ENCODE measurements around the gene HDHD2.
A peak's percentile ranks its signal among the peaks of the same experiment; 100 is the strongest.

HDHD2 gene

DNA sequence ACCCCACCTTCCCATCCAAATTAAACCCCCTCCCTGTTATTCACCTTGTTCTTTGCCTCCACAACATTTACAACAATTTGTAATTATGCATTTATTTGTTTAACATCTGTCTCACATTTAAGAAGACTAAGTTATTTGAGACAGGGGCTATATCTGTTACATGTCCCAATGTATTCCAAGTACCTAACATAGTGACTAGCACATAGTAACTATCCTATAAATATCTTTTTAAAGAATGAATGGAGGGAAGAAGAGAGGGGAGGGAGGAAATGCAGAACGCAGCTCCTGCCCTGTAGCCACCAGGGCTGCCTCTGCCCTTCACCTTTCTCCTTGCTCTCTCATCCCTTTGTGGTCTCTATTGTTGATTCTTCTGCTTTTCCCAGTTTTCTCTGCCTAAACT, 40.6 kb downstream of the HDHD2 start:
- no peaks in the 10 kb centered on the region for H3K36me3 ChIP-seq (ENCODE audit: control insufficient read depth, insufficient read depth, low read length)
- WGBS (ENCODE audit: insufficient coverage, insufficient read length): no CpG with 5 or more reads among the region's 1 CpG
- H3K27ac ChIP-seq (ENCODE audit: low read length): no peak overlapping the region

GRCh38 chr18:47108998-47109405, 41.3 kb downstream of the HDHD2 start:
- H3K27ac ChIP-seq (ENCODE audit: low read length): no peak overlapping the region
- H3K4me3 ChIP-seq (ENCODE audit: low read length): no peak overlapping the region
- no peak for DNase-seq (ENCODE audit: low read depth, low spot score)
- H3K9me3 ChIP-seq (ENCODE audit: control insufficient read depth, insufficient read depth, low read length): no peaks in the 10 kb centered on the region
- no peaks in the 10 kb centered on the region for H3K27me3 ChIP-seq (ENCODE audit: control insufficient read depth, insufficient read depth, low read length)
- no CpG with 5 or more reads among the region's 7 CpGs for WGBS (ENCODE audit: insufficient coverage, insufficient read length)
- no peaks in the 10 kb centered on the region for H3K4me1 ChIP-seq (ENCODE audit: control insufficient read depth, insufficient read depth, low read length)
- no peaks in the 10 kb centered on the region for H3K36me3 ChIP-seq (ENCODE audit: control insufficient read depth, insufficient read depth, low read length)

More for the DNA sequence above, 40.6 kb downstream of the HDHD2 start:
- Histone ChIP-seq H3K4me1 (ENCODE audit: control insufficient read depth, insufficient read depth, low read length) (no peaks in the 10 kb centered on the region; the same call in 1 of the 2 replicates), H3K27me3 (ENCODE audit: control insufficient read depth, insufficient read depth, low read length) (no peaks in the 10 kb centered on the region), H3K9me3 (ENCODE audit: control insufficient read depth, insufficient read depth, low read length) (no peaks in the 10 kb centered on the region), H3K4me3 (ENCODE audit: low read length) (no peak overlapping the region)
- no peak for DNase-seq (ENCODE audit: low read depth, low spot score)

DNA sequence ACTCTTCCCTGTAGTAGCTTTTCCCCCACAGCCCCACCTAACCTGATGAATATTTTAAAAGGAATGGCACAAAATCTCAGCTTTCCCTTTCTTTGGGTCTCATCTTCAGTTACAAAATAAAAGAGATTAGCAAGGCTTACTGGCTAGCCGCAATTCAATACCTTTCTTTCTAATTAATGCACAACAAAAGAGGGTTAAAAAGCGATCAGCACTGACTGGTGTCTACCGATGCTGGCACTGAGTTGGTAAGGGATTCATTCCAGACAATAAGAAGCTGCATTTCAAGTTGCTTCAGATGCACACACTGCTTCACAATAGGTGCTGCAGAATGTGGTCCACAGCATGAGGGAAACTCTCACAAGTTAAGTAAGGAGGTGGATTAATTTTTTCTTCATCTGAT, 41.9 kb downstream of the HDHD2 start:
- H3K36me3 ChIP-seq (ENCODE audit: control insufficient read depth, insufficient read depth, low read length): no peaks in the 10 kb centered on the region
- H3K27me3 ChIP-seq (ENCODE audit: control insufficient read depth, insufficient read depth, low read length): no peaks in the 10 kb centered on the region
- no peak overlapping the region for H3K4me3 ChIP-seq (ENCODE audit: low read length)
- no CpG with 5 or more reads among the region's 3 CpGs for WGBS (ENCODE audit: insufficient coverage, insufficient read length)
- DNase-seq (ENCODE audit: low read depth, low spot score): no peak
- no peak overlapping the region for H3K27ac ChIP-seq (ENCODE audit: low read length)
- no peaks in the 10 kb centered on the region for H3K9me3 ChIP-seq (ENCODE audit: control insufficient read depth, insufficient read depth, low read length)
- no peaks in the 10 kb centered on the region for H3K4me1 ChIP-seq (ENCODE audit: control insufficient read depth, insufficient read depth, low read length)

DNA sequence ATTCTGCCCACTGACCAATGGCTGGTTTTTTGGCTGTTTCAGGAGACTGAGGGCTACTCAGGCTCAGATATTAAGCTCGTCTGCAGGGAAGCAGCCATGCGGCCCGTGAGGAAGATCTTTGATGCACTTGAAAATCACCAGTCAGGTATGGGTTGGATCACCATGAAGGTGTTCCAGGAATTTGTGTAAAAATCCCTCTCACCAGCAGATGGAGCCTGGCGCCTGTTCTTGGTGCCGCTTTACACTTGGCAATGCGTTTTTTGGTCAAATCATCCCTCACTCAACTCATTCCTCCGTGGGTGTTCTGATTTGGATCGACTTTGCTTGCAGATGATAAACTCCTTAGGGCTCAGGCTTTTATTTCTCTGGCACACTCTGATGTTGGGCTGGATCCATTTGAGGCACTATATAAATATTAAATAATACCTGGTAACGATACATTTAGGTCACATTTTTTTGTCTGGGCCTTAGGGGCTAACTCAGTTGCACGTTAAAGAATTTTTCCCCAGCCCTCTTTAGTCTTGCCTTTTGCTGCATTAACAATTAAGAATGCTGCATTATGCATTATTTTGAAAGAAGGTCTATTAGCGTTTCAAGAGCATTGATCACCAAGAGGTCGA, 50.0 kb downstream of the HDHD2 start:
- Histone ChIP-seq H3K27me3 (ENCODE audit: control insufficient read depth, insufficient read depth, low read length) (no peaks in the 10 kb centered on the region), H3K36me3 (ENCODE audit: control insufficient read depth, insufficient read depth, low read length) (no peaks in the 10 kb centered on the region), H3K9me3 (ENCODE audit: control insufficient read depth, insufficient read depth, low read length) (no peaks in the 10 kb centered on the region), H3K4me3 (ENCODE audit: low read length) (no peak overlapping the region), H3K27ac (ENCODE audit: low read length) (no peak overlapping the region), H3K4me1 (ENCODE audit: control insufficient read depth, insufficient read depth, low read length) (no peaks in the 10 kb centered on the region)
- DNase-seq (ENCODE audit: low read depth, low spot score): peak; percentile 45
- WGBS (ENCODE audit: insufficient coverage, insufficient read length): no CpG with 5 or more reads among the region's 12 CpGs

DNA sequence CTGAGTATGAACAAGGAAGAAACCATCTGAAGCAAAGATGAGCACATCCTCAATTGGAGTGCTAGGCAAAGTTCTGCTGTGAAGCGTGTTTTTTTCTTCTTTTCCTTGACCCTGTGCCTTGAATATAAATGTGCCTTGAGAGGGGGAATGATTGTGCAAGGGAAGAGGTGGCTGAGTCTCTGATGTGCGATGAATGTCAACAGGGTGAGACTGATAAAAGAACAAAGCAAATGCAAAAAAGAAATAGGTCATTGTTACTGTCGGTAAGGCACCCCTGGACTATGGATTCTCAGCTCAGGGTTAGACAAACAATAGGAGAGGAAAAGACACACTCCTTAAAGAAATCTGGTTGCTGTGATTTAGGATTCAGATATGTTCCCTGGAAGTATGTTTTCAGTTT, 54.5 kb downstream of the HDHD2 start:
- Histone ChIP-seq H3K27ac (ENCODE audit: low read length) (no peak overlapping the region), H3K9me3 (ENCODE audit: control insufficient read depth, insufficient read depth, low read length) (no peaks in the 10 kb centered on the region), H3K4me1 (ENCODE audit: control insufficient read depth, insufficient read depth, low read length) (no peaks in the 10 kb centered on the region), H3K27me3 (ENCODE audit: control insufficient read depth, insufficient read depth, low read length) (no peaks in the 10 kb centered on the region), H3K4me3 (ENCODE audit: low read length) (no peak overlapping the region), H3K36me3 (ENCODE audit: control insufficient read depth, insufficient read depth, low read length) (no peaks in the 10 kb centered on the region)
- WGBS (ENCODE audit: insufficient coverage, insufficient read length): no CpG with 5 or more reads among the region's 3 CpGs
- DNase-seq (ENCODE audit: low read depth, low spot score): no peak

GRCh38 chr18:47087676-47088075, 62.6 kb downstream of the HDHD2 start:
- Histone ChIP-seq H3K36me3 (ENCODE audit: control insufficient read depth, insufficient read depth, low read length) (no peaks in the 10 kb centered on the region), H3K27ac (ENCODE audit: low read length) (no peak overlapping the region), H3K4me3 (ENCODE audit: low read length) (no peak overlapping the region), H3K27me3 (ENCODE audit: control insufficient read depth, insufficient read depth, low read length) (no peaks in the 10 kb centered on the region), H3K9me3 (ENCODE audit: control insufficient read depth, insufficient read depth, low read length) (no peaks in the 10 kb centered on the region), H3K4me1 (ENCODE audit: control insufficient read depth, insufficient read depth, low read length) (no peaks in the 10 kb centered on the region)
- no peak for DNase-seq (ENCODE audit: low read depth, low spot score)
- WGBS (ENCODE audit: insufficient coverage, insufficient read length): no CpG with 5 or more reads among the region's 5 CpGs

DNA sequence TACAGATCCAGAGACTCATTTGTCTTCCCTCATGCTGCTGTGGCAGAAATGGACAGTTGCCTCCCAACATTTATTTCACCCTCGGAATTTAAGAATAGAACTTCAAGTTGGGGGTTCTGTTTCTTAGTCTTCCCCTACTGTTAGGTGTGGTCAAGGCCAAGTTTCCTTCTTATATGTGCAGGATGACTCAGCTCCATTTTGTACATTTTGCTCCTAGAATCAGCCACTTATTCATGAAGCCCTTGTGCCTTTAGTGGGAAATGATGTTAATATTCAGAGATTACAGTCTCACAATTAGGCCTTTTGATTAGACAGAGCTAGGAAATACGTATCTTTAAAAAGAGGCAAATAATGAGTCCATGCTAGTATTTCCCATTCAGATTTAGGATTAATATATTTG, 68.7 kb downstream of the HDHD2 start:
- no CpG with 5 or more reads among the region's 2 CpGs for WGBS (ENCODE audit: insufficient coverage, insufficient read length)
- Histone ChIP-seq H3K4me3 (ENCODE audit: low read length) (no peak overlapping the region), H3K4me1 (ENCODE audit: control insufficient read depth, insufficient read depth, low read length) (no peaks in the 10 kb centered on the region), H3K27me3 (ENCODE audit: control insufficient read depth, insufficient read depth, low read length) (no peaks in the 10 kb centered on the region), H3K36me3 (ENCODE audit: control insufficient read depth, insufficient read depth, low read length) (no peaks in the 10 kb centered on the region), H3K9me3 (ENCODE audit: control insufficient read depth, insufficient read depth, low read length) (no peaks in the 10 kb centered on the region), H3K27ac (ENCODE audit: low read length) (no peak overlapping the region)
- no peak for DNase-seq (ENCODE audit: low read depth, low spot score)

GRCh38 chr18:47080872-47081271, 69.4 kb downstream of the HDHD2 start:
- no peak overlapping the region for H3K27ac ChIP-seq (ENCODE audit: low read length)
- H3K36me3 ChIP-seq (ENCODE audit: control insufficient read depth, insufficient read depth, low read length): no peaks in the 10 kb centered on the region
- DNase-seq (ENCODE audit: low read depth, low spot score): no peak
- no peaks in the 10 kb centered on the region for H3K4me1 ChIP-seq (ENCODE audit: control insufficient read depth, insufficient read depth, low read length)
- WGBS (ENCODE audit: insufficient coverage, insufficient read length): 100% methylated on average over 1 of the region's 2 CpGs
- no peaks in the 10 kb centered on the region for H3K27me3 ChIP-seq (ENCODE audit: control insufficient read depth, insufficient read depth, low read length)
- no peak overlapping the region for H3K4me3 ChIP-seq (ENCODE audit: low read length)
- no peaks in the 10 kb centered on the region for H3K9me3 ChIP-seq (ENCODE audit: control insufficient read depth, insufficient read depth, low read length)

- H3K4me1 ChIP-seq (ENCODE audit: control insufficient read depth, insufficient read depth, low read length): peaks cover 3% of the 10 kb centered on the region; the same call in 1 of the 2 replicates
- no peaks in the 10 kb centered on the region for H3K27me3 ChIP-seq (ENCODE audit: control insufficient read depth, insufficient read depth, low read length)
- no peak overlapping the region for H3K27ac ChIP-seq (ENCODE audit: low read length)
- H3K9me3 ChIP-seq (ENCODE audit: control insufficient read depth, insufficient read depth, low read length): no peaks in the 10 kb centered on the region
- WGBS (ENCODE audit: insufficient coverage, insufficient read length): no CpG with 5 or more reads among the region's 7 CpGs
- H3K4me3 ChIP-seq (ENCODE audit: low read length): no peak overlapping the region
- no peaks in the 10 kb centered on the region for H3K36me3 ChIP-seq (ENCODE audit: control insufficient read depth, insufficient read depth, low read length)
- no peak for DNase-seq (ENCODE audit: low read depth, low spot score)
Measured at GRCh38 chr18:47077111-47077510, 73.2 kb downstream of the HDHD2 start.

- Histone ChIP-seq H3K4me3 (ENCODE audit: low read length) (no peak overlapping the region), H3K27me3 (ENCODE audit: control insufficient read depth, insufficient read depth, low read length) (no peaks in the 10 kb centered on the region), H3K36me3 (ENCODE audit: control insufficient read depth, insufficient read depth, low read length) (no peaks in the 10 kb centered on the region), H3K4me1 (ENCODE audit: control insufficient read depth, insufficient read depth, low read length) (peaks cover 3% of the 10 kb centered on the region; the same call in 1 of the 2 replicates), H3K27ac (ENCODE audit: low read length) (no peak overlapping the region), H3K9me3 (ENCODE audit: control insufficient read depth, insufficient read depth, low read length) (no peaks in the 10 kb centered on the region)
- DNase-seq (ENCODE audit: low read depth, low spot score): no peak
- WGBS (ENCODE audit: insufficient coverage, insufficient read length): no CpG with 5 or more reads among the region's 13 CpGs
Measured at GRCh38 chr18:47075098-47075883, 75.0 kb downstream of the HDHD2 start.
